Measurements from ENCODE around the gene RNF123.
A peak's percentile ranks its signal among the peaks of the same experiment; 100 is the strongest.

RNF123 gene

DNA sequence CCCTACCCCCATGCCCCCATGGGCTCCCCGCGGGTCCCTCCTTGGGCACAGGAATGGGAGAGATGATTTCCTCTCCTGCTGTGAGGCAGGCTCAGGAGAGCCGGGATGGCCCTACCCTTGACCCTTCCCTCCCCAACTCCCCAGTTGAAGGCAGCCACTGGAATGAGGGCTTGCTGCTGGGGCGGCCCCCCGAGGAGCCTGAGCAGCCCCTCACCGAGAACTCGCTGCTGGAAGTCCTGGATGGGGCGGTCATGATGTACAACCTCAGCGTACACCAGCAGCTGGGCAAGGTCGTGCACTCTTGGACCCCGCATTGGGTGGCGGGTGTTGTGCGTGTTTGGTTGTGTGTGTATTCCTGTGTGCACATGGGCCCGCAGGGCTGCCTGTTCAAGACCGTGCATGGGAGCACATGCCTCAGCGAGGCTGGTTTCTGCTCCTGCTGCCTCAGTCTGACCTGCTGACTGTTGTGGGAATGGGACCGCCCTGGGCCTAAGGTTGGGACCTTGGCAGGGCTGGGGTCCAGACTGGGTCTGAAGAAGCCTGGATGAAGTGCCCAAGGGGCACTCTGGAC, 16.1 kb downstream of the RNF123 start:
- no peak for DNase-seq

DNA sequence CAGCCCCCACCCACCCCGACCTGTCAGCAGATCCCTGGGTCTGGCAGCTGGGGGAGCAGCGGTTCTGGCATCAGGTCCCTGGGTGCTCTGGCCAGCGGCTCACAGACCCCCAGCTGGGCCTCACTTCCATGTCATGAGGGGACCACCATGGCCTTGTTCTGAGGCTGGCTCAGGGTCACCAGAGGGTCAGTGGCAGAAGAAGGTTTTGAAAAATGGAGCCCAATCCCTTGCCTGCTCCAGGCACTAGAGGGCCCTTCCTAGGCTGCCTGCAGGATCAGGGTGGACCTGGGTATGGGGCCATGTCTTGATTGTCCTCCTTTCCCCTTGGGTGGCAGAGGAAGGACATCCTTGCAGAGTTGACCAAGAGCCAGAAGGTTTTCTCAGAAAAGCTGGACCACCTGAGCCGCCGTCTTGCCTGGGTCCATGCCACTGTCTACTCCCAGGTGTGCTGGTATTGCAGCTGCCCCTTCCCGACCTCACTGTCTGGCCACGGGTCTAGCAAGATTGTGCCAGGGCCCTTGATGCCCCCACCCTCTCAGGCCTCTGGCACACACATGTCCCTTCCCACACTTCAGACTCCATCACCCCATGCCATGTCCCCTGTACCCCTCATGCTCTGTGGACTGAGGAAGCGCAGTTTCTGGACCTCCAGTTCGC, 17.2 kb downstream of the RNF123 start:
- DNase-seq, result no peak

- DNase-seq, result no peak
These were observed 17.7 kb downstream of the RNF123 start for GRCh38 chr3:49707113-49707480.

- DNase-seq, result no peak
These were observed 20.5 kb downstream of the RNF123 start for GRCh38 chr3:49709852-49710251.

DNA sequence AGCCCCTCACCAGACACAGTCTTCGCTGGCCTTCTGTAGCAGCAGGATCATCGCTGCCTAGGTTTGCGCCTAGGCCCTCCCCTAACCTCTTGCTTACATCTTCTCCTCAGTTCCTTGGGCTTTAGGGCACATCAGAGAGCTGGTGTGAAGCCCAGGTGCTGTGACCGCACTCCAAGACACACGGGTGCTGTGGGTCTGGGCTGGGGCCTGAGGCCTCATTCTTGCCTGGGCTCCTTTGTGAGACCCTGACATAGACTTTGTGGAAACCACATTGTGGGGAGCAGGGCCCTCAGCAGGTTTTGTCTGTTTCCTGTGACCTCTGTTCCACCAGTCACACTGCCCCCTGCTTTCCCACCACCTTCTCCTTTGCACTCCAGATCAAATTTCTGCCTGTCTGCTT, 22.1 kb downstream of the RNF123 start:
- DNase-seq, result no peak

DNA sequence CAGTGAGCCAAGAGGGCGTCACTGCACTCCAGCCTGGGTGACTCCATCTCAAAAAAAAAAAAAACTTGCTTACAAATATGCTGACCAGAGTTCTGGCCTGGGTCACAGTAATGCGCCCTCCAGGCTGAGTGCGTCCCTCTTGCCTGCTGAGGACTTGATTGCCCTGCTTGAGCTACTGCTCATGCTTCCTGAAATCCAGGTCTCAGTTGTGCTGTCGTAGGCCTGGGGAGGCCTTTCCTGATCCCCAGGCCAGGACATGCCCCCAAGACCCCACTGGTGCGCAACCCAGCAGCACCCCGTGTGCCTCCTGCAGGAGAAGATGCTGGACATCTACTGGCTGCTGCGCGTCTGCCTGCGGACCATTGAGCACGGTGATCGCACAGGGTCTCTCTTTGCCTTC, 22.8 kb downstream of the RNF123 start:
- DNase-seq, result no peak

DNA sequence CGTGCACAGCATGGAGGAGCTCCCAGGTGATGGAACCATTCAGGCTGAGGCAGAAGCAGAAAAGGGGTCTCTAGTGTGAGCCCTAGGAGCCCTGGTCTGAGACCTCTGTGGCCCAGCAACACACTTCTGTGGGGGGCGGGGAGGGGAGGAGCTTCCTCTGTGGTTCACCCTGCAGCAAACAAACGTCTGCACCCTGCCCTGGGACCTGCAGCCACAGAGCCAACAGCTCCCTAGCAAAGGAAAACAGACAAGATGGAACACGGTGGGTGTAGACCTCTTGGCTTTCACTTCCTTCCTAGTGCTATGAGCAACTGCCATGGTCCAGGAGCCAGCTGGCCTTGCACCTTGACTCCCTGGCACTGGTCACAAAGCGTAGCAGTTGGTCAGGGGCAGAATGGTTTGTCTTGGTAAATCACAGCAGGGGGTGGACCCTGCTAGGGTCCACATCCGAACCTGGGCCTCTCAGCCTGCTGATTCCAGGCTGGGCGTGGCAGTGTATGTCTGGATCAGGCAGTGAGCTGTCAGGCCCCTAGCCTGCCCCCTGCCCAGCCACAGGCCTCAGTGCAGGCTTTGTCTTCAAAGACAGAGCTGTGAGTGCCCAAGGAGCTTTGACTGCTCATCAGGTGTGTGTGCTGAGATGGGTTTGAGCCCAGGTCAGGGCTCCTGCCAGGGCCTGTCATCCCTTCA, 23.4 kb downstream of the RNF123 start:
- DNase-seq, result no peak

DNA sequence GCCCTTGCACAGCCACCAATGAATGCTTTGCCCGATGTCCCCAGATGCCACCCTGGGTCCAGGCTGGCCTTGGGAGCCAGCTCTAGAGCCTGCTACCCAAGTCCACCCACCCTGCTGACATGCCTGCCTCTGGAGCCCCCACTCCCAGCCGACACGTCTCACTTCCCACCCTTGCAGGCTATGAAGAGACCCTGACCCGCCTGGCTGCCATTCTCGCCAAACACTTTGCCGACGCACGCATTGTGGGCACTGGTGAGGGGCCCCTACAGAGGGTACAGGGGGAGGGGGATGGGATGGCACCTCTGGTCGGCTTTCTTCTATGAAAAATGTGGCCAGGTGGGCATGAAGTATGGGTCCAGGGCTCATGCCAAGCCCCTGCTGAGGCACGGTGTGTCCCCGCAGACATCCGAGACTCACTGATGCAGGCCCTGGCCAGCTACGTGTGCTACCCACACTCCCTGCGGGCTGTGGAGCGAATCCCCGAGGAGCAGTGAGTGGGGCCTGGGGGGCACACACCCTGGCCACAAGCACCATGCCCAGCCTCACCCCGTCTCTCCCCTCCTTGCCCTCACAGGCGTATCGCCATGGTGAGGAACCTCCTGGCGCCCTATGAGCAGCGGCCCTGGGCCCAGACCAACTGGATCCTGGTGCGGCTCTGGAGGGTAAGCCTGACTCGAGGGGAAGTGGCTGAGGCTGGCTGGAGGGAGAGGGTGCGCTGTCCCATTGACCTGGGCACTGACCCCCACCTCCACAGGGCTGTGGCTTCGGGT, 24.2 kb downstream of the RNF123 start:
- DNase-seq, result no peak

- DNase-seq, result no peak
These were observed 25.6 kb downstream of the RNF123 start for GRCh38 chr3:49714728-49715550.

DNA sequence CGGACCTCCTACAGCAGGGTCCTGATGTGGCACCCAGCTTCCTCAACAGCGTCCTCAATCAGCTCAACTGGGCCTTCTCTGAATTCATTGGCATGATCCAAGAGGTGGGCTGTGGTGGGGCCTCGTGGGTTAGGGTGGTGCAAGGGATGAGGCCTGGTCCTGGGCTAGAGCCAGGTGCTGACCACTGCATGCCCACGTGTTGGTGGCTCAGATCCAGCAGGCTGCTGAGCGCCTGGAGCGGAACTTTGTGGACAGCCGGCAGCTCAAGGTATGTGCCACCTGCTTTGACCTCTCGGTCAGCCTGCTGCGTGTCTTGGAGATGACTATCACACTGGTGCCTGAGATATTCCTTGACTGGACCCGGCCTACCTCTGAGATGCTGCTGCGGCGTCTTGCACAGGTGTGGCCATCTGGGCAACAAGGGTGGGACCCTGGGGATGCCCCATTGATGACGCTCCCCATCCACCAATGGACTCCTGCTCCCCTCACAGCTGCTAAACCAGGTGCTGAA, 26.3 kb downstream of the RNF123 start:
- no peak for DNase-seq

GRCh38 chr3:49716169-49716568, 26.8 kb downstream of the RNF123 start:
- DNase-seq, result no peak

DNA sequence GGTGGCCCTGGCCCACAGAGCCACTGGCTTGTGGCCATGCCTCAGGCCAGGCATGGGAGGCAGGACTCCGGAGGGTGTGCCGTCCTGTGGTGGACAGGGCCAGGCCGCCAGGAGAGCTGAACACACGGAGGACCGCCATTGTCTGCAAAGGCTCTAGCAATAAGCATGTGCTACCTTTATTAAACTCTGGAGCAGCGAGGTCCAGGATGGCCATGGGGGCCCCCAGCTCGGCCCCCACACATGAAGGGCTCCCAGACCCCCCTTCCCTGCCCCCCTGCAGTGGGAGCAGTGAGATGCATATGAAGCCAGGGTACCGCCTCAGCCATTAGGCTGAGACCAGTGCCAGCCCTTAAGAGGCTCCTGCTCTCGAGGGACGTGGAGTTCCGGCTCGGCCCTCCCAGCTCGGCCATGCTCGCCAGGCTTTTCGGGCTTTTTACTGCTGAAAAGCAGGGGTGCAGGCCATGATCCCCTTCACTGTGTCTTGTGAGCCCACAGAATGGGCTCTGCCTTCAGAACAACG, 27.4 kb downstream of the RNF123 start:
- no peak for DNase-seq

- DNase-seq, result no peak
These were observed 28.0 kb downstream of the RNF123 start for GRCh38 chr3:49717211-49717958.

GRCh38 chr3:49717959-49718857, 28.9 kb downstream of the RNF123 start:
- DNase-seq, result peak; percentile 27

DNA sequence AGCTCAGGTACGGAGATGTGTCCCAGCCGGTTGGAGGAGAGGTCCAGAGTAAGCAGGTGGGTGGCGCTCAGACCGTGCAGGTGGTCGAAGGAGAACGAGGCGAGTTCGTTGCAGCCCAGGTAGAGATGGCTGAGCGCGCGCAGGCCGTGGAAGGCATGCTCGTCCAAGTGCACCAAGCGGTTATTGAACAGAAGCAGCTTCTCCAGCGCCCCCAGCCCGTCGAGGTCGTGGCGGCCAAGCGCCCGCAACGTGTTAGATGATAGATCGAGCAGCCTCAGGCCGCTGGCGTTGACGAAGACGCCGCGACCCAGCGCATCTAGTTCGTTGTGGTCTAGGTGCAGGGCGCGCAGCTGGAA, 29.5 kb downstream of the RNF123 start:
- DNase-seq, result no peak

DNA sequence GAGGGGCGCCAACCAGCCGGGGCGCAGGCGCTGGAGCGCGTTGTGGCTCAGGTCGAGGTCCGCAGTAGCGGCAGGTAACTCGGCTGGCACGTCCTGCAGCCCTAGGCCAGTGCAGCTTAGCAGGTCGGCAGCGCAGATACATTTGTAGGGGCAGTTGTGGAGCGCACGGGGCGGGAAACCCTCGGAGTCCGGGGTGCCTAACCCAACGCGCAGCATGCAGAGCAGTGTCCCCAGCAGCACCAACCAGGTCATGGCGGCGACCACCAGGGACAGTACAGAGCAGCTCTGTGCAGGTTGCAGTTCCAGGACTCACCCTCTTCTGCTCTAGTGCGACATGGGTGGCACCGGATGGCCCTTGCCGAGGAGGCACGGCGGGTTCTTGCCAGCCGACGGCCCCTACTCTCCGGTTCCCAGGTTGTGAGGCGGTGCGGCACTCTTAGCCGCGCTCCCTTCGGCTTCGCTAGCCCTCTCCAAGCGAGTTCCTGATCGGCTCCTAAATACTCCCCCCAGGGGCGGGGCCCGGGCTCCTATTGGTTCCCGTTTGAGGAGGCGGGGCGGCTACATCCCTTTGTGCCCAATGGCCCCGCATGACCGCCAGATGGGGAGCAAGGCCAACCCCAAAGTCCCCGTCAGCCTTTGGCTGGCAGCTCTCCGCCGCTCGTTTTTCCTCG, 30.0 kb downstream of the RNF123 start, which contains the start of gene AMIGO3:
Gene AMIGO3 (minus strand): TSS at position 471 of the 671 bp plus-strand sequence. CDS start 219 bp downstream, at position 252.
- peak; percentile 97 for DNase-seq

DNA sequence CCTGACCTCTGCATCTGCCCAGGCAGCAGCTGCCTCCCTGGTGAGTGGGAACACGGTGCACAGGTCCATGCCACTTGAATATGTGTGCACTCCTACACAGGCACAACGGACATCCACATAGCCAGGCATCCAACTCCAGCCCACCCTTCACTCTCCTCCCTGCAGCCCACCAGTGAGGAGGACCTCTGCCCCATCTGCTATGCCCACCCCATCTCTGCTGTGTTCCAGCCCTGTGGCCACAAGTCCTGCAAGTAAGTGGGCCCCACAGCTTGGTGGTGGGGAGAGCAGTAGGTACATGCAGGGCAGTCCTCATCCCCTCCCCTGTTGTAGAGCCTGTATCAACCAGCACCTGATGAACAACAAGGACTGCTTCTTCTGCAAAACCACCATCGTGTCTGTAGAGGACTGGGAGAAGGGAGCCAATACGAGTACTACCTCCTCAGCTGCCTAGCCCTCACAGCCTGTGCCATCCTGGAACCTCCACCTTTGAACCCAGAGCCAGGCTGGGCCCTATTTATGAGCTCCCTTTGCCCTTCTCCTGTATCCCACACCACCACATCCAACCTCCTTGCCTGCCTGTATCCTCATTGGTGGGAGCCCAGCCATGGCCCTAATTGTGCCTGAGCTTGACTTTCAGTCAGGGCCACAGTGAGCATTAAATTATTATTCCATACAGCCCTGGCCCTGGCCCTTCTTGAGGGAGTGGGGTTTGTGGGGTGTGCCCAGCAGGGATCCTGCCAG, 31.7 kb downstream of the RNF123 start:
- no peak for DNase-seq

DNA sequence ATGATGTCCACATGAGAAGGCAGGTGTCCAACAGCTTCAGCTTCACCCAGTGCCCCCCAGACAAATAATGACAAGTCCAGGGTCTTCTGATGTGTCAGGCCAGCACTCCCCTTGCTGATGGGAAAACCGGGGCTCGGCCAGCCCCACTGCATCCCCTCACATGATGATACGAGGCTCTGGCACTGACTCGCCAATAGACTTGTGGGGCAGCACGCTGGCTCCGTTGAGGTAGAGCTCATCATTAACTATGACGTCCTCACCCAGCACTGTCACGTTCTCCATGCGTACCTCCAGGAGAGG, 32.2 kb downstream of the RNF123 start:
- DNase-seq, result no peak

All from stimulated activated CD4-positive, alpha-beta T cell treated with anti-CD3 and anti-CD28 coated beads, Interleukin-15, amount 100 ng/mL, for 24 hours (primary cell).